HEK293 (cell line): ENCODE measurements around the gene ARHGAP26.

Source experiments
- BCL6B ChIP-seq: fragments of 450-650 bp; formaldehyde crosslinking; IDR thresholded peaks from 2 replicates; pipeline ENCODE4 v1.5.1; 2017; ENCODE audit warnings: missing biosample characterization, missing genetic modification characterization
- CTCF ChIP-seq: fragments of 450-650 bp; formaldehyde crosslinking; IDR thresholded peaks from 2 replicates; pipeline ENCODE4 v1.5.1; 2016; ENCODE audit warnings: missing biosample characterization, missing genetic modification characterization
- GLI4 ChIP-seq: fragments of 450-650 bp; formaldehyde crosslinking; IDR thresholded peaks from 2 replicates; pipeline ENCODE4 v1.5.1; 2016; ENCODE audit warnings: missing biosample characterization, missing genetic modification characterization
- REST ChIP-seq: fragments of 450-650 bp; formaldehyde crosslinking; IDR thresholded peaks from 2 replicates; pipeline ENCODE4 v1.5.1; 2016; ENCODE audit warnings: missing biosample characterization, missing genetic modification characterization
- ZNF23 ChIP-seq: fragments of 450-650 bp; formaldehyde crosslinking; IDR thresholded peaks from 2 replicates; pipeline ENCODE4 v1.5.1; 2016; ENCODE audit warnings: missing biosample characterization, missing genetic modification characterization, borderline replicate concordance
- ZNF280D ChIP-seq: fragments of 450-650 bp; formaldehyde crosslinking; IDR thresholded peaks from 2 replicates; pipeline ENCODE4 v1.5.1; 2016; ENCODE audit warnings: missing biosample characterization, missing genetic modification characterization
- ZNF335 ChIP-seq: fragments of 450-650 bp; formaldehyde crosslinking; conservative IDR thresholded peaks from 2 replicates; pipeline ENCODE4 v1.5.1; 2016; ENCODE audit warnings: missing biosample characterization, missing genetic modification characterization
- ZNF580 ChIP-seq: fragments of 450-650 bp; formaldehyde crosslinking; IDR thresholded peaks from 2 replicates; pipeline ENCODE4 v1.5.1; 2016; ENCODE audit warnings: missing biosample characterization, missing genetic modification characterization
- ZNF664 ChIP-seq: fragments of 450-650 bp; formaldehyde crosslinking; IDR thresholded peaks from 2 replicates; pipeline ENCODE4 v1.5.1; 2016; ENCODE audit warnings: missing biosample characterization, missing genetic modification characterization

GRCh38 chr5:143119291-143119769 is 349.2 kb downstream of the ARHGAP26 start:
- no peak for TF ChIP-seq ZNF335 (tag by site-specific recombination)
- no peak for TF ChIP-seq CTCF
- no peak for TF ChIP-seq ZNF664 (tag by site-specific recombination)
- no peak for TF ChIP-seq ZNF580 (tag by site-specific recombination)
- no peak for TF ChIP-seq GLI4
- no peak for TF ChIP-seq BCL6B
- no peak for TF ChIP-seq REST
- no peak for TF ChIP-seq ZNF280D
- no peak for TF ChIP-seq ZNF23 (tag by site-specific recombination)
